ENCODE data around the gene GLRA2.

GLRA2 gene

GRCh38 chrX:14529290-14529989 lies at the start of gene GLRA2:
Gene GLRA2 (plus strand): TSS chrX:14529536. CDS start chrX:14530058, 522 bp downstream.
- peak within 1 kb of the TSS; percentile 48 for H3K4me3 ChIP-seq (ENCODE audit: low read length)
- TF ChIP-seq, protein P1, sequence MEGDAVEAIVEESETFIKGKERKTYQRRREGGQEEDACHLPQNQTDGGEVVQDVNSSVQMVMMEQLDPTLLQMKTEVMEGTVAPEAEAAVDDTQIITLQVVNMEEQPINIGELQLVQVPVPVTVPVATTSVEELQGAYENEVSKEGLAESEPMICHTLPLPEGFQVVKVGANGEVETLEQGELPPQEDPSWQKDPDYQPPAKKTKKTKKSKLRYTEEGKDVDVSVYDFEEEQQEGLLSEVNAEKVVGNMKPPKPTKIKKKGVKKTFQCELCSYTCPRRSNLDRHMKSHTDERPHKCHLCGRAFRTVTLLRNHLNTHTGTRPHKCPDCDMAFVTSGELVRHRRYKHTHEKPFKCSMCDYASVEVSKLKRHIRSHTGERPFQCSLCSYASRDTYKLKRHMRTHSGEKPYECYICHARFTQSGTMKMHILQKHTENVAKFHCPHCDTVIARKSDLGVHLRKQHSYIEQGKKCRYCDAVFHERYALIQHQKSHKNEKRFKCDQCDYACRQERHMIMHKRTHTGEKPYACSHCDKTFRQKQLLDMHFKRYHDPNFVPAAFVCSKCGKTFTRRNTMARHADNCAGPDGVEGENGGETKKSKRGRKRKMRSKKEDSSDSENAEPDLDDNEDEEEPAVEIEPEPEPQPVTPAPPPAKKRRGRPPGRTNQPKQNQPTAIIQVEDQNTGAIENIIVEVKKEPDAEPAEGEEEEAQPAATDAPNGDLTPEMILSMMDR (conservative IDR thresholded peaks at IDR 0.05; ENCODE audit: low read length): no peak
- peak; percentile 5 for DNase-seq (ENCODE audit: low read depth)

DNA sequence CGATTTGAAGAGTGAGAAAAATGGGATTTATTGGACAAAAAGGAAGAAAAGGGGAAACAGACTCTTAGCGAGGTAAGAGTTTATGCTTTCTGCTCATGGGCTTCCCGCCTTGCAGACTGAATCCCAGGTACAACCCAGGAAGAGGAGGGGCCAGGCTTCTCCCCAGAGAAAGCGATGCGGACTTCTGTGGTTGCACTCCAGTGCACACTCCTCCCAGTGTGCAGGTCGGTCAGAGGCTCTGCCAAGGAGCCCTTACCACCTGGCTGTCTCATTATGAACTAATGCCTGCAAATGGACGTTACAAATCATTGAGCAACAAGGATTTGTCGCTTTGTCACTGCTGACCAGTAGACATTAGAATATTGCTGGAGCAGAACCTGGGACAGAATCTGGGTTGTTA lies 39.9 kb upstream of the GLRA2 start:
- no peak overlapping the region for H3K4me3 ChIP-seq (ENCODE audit: low read length)
- DNase-seq (ENCODE audit: low read depth): no peak
- TF ChIP-seq, protein P1 (conservative IDR thresholded peaks at IDR 0.05; ENCODE audit: low read length): no peak

DNA sequence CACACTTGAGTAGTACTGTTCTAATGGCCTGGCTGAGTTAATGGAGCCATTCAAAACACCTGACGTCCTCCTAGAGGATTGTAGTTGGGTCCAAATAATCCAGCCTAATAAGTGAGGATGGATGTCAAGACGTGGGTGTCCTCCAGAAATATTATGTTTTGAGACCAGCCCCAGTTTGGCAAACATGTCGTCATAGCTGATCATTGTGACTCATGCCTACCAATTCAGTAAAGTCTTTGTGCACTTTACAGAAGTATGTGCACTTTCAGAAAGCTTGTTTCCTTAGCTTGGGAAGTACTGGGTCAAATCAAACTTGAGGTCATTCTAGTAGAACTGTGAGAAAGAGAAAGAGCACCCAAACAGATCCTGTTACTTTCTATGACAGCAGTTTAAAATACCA lies 37.6 kb upstream of the GLRA2 start:
- no peak overlapping the region for H3K4me3 ChIP-seq (ENCODE audit: low read length)
- TF ChIP-seq, protein P1 (conservative IDR thresholded peaks at IDR 0.05; ENCODE audit: low read length): no peak
- DNase-seq (ENCODE audit: low read depth): no peak

DNA sequence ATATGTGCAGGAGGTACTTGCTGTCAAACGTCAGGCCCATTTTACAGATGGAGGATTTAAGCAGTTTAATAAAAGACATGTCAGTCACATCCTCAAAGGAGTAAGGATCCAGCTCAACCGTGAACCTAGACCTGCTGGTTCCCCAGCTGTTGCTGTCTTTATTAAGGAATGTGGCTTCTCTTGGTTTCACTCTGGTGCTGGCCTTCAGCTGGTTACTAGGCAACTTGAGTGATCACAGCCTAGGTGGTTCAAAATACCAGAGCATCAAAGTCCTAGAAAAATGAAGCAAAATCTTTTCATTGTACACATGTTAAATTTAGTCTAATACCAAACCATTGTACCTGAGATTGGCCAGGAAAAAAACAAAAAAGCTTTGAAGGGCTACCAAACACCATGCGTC lies 32.7 kb upstream of the GLRA2 start:
- TF ChIP-seq, protein P1 (conservative IDR thresholded peaks at IDR 0.05; ENCODE audit: low read length): no peak
- H3K4me3 ChIP-seq (ENCODE audit: low read length): peak overlapping the region; percentile 39; the same call in 1 of the 2 replicates
- DNase-seq (ENCODE audit: low read depth): peak; percentile 0

DNA sequence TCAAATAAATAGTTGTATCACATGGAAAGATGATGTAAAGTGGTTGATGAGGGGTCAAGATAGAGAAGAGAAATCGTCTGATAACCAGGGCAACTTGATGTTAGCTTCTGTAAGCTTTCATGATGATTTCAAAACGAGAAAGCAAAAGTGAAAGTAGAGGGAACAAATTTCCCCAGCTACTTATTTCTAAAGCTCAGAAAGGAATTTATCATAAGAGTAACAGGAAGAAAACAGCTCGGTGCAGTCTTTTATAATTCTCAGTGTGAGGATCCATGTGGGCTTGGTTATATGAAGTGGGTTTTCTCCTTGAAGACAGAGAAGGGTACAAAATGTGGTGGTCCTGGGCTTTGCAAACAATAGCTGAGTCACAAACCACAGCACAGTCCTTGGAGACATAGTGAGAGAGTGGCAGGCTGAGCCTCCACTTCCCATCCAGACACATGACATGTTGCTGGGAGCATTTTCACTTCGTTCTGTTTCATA lies 32.1 kb upstream of the GLRA2 start:
- peak overlapping the region; percentile 39 for H3K4me3 ChIP-seq (ENCODE audit: low read length)
- TF ChIP-seq, protein P1 (conservative IDR thresholded peaks at IDR 0.05; ENCODE audit: low read length): no peak
- DNase-seq (ENCODE audit: low read depth): peak; percentile 8

GRCh38 chrX:14501327-14501726 lies 28.0 kb upstream of the GLRA2 start:
- TF ChIP-seq, protein P1 (conservative IDR thresholded peaks at IDR 0.05; ENCODE audit: low read length): no peak
- no peak for DNase-seq (ENCODE audit: low read depth)
- no peak overlapping the region for H3K4me3 ChIP-seq (ENCODE audit: low read length)

GRCh38 chrX:14504960-14505538 lies 24.3 kb upstream of the GLRA2 start:
- TF ChIP-seq, protein P1 (conservative IDR thresholded peaks at IDR 0.05; ENCODE audit: low read length): no peak
- no peak overlapping the region for H3K4me3 ChIP-seq (ENCODE audit: low read length)
- DNase-seq (ENCODE audit: low read depth): no peak

Measured in AG10803 (cell line).